ENCODE results near the gene UGT1A10.
"Not testable (repeated sequence)": the region's sequence is repeated elsewhere in the genome, so short reads cannot be mapped to it uniquely, and the experiment has no call there.

UGT1A10 gene

GRCh38 chr2:233636306-233636705 lies at the start of gene UGT1A10:
Gene UGT1A10 (plus strand): TSS chr2:233636448. CDS start chr2:233636523, 75 bp downstream.
- DNase-seq (ENCODE audit: low spot score), result not testable (repeated sequence)

GRCh38 chr2:233588400-233588799 lies 47.8 kb upstream of the UGT1A10 start:
- DNase-seq (ENCODE audit: low spot score), result no peak

GRCh38 chr2:233592706-233593105 lies 43.5 kb upstream of the UGT1A10 start:
- not testable (repeated sequence) for DNase-seq (ENCODE audit: low spot score)

- DNase-seq (ENCODE audit: low spot score), result no peak
These were observed 43.0 kb upstream of the UGT1A10 start for GRCh38 chr2:233593201-233593600.

GRCh38 chr2:233597522-233597921 lies 38.7 kb upstream of the UGT1A10 start:
- no peak for DNase-seq (ENCODE audit: low spot score)

GRCh38 chr2:233598952-233599351 lies 37.3 kb upstream of the UGT1A10 start:
- no peak for DNase-seq (ENCODE audit: low spot score)

GRCh38 chr2:233600386-233600785 lies 35.9 kb upstream of the UGT1A10 start:
- DNase-seq (ENCODE audit: low spot score), result no peak

- DNase-seq (ENCODE audit: low spot score), result no peak
These were observed 34.2 kb upstream of the UGT1A10 start for GRCh38 chr2:233602076-233602475.

GRCh38 chr2:233603520-233603919 lies 32.7 kb upstream of the UGT1A10 start:
- no peak for DNase-seq (ENCODE audit: low spot score)

GRCh38 chr2:233604826-233605225 lies 31.4 kb upstream of the UGT1A10 start:
- no peak for DNase-seq (ENCODE audit: low spot score)

GRCh38 chr2:233605680-233606079 lies 30.6 kb upstream of the UGT1A10 start:
- DNase-seq (ENCODE audit: low spot score), result no peak

- DNase-seq (ENCODE audit: low spot score), result no peak
These were observed 25.0 kb upstream of the UGT1A10 start for GRCh38 chr2:233611284-233611683.

GRCh38 chr2:233617476-233617875 lies 18.8 kb upstream of the UGT1A10 start, which contains the start of gene UGT1A8:
Gene UGT1A8 (plus strand): TSS chr2:233617633. CDS start chr2:233617708, 75 bp downstream.
- DNase-seq (ENCODE audit: low spot score), result not testable (repeated sequence)

GRCh38 chr2:233620204-233620603 lies 16.0 kb upstream of the UGT1A10 start:
- no peak for DNase-seq (ENCODE audit: low spot score)

- not testable (repeated sequence) for DNase-seq (ENCODE audit: low spot score)
These were observed 14.4 kb upstream of the UGT1A10 start for GRCh38 chr2:233621863-233622262.

- DNase-seq (ENCODE audit: low spot score), result no peak
These were observed 8.8 kb upstream of the UGT1A10 start for GRCh38 chr2:233627331-233628025.

GRCh38 chr2:233638836-233639235 lies 2.6 kb downstream of the UGT1A10 start:
- DNase-seq (ENCODE audit: low spot score), result no peak

GRCh38 chr2:233639860-233640259 lies 3.6 kb downstream of the UGT1A10 start:
- DNase-seq (ENCODE audit: low spot score), result no peak

- DNase-seq (ENCODE audit: low spot score), result no peak
These were observed 6.9 kb downstream of the UGT1A10 start for GRCh38 chr2:233643128-233643527.

- not testable (repeated sequence) for DNase-seq (ENCODE audit: low spot score)
These were observed 9.8 kb downstream of the UGT1A10 start for GRCh38 chr2:233646033-233646432.

- no peak for DNase-seq (ENCODE audit: low spot score)
These were observed 14.7 kb downstream of the UGT1A10 start for GRCh38 chr2:233650981-233651380.

- no peak for DNase-seq (ENCODE audit: low spot score)
These were observed 15.2 kb downstream of the UGT1A10 start for GRCh38 chr2:233651430-233651829.

GRCh38 chr2:233654501-233654900 lies 18.3 kb downstream of the UGT1A10 start:
- DNase-seq (ENCODE audit: low spot score), result no peak

GRCh38 chr2:233655043-233655442 lies 18.8 kb downstream of the UGT1A10 start:
- DNase-seq (ENCODE audit: low spot score), result no peak

Data from CD4-positive, alpha-beta T cell treated with Interleukin-15 for 4 hours (primary cell).